Fibroblast of villous mesenchyme (primary cell): ENCODE measurements around the gene ERLIN1. TPM values are rescaled to one million over a fixed set of nuclear protein-coding genes. Genes with fewer than 3 reads are reported as not detected.

Source experiments
- DNase-seq: peaks from one replicate; pipeline ENCODE4 v3.0.0-alpha.2; 2010; ENCODE audit warnings: low read depth
- H3K4me3 ChIP-seq: 2 replicates; pipeline ENCODE4 v1.5.1; 2011; ENCODE audit warnings: low read depth, mild to moderate bottlenecking, low read length
- total RNA-seq: library from RNA; depleted of rRNA; stranded (reverse); fragments of >200 nt; gene quantifications from 2 replicates; pipeline ENCODE4 v1.2.3, GENCODE V29; 2012
- TF ChIP-seq, protein P1 (sequence below): IDR thresholded peaks from 2 replicates; pipeline ENCODE4 v1.5.1; 2012; ENCODE audit warnings: low read depth, mild to moderate bottlenecking, low read length; ENCODE audit not compliant: insufficient read depth

ERLIN1 gene
- total RNA-seq, 1 donor = 37.1 TPM

DNA sequence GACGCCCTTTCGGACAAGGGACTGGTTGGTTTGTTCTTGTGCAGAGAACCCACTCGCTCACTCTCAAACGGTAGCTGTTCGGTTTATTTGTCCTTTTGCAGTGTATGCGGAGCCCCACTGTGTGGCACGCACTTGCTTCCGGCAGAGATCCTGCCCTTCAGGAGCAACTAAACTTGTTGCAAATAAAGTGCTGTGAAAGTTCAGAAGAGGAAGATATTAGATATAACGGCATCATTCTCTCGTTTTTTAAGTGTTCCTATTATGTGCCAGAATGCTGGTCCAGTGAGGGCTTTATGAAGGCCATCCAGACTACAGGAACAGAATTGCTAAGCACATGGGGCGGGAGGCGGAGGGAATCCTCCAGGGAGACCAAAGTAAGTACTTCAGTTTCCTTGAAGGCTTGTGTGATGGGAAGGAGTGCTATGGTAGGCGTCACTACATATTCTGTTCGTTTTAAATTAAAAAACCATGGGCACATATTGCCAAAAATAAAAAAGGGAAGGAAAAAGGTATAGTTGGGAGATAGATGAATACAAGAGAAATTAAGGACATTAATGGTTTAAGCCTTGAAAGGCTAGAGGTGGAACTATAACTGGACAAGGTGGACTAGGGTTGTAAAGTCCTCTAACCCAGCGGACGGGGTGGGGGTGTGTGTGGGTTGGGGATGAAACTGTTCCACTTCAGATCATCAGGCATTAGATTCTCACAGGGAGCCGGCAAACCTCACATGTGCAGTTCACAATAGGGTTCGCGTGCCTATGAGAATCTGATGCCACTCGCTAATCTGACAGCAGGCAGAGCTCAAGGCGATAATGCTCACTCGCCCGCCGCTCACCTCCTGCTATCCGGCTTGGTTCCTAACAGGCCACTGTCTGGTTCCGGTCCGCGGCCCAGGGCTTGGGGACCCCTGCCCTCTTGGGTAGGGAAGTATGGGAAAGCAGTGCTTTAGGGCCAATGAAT is 704 bp upstream of the ERLIN1 start:
- DNase-seq = peak; percentile 60
- H3K4me3 ChIP-seq = peak overlapping the region; percentile 79
- TF ChIP-seq, protein P1, sequence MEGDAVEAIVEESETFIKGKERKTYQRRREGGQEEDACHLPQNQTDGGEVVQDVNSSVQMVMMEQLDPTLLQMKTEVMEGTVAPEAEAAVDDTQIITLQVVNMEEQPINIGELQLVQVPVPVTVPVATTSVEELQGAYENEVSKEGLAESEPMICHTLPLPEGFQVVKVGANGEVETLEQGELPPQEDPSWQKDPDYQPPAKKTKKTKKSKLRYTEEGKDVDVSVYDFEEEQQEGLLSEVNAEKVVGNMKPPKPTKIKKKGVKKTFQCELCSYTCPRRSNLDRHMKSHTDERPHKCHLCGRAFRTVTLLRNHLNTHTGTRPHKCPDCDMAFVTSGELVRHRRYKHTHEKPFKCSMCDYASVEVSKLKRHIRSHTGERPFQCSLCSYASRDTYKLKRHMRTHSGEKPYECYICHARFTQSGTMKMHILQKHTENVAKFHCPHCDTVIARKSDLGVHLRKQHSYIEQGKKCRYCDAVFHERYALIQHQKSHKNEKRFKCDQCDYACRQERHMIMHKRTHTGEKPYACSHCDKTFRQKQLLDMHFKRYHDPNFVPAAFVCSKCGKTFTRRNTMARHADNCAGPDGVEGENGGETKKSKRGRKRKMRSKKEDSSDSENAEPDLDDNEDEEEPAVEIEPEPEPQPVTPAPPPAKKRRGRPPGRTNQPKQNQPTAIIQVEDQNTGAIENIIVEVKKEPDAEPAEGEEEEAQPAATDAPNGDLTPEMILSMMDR = no peak

DNA sequence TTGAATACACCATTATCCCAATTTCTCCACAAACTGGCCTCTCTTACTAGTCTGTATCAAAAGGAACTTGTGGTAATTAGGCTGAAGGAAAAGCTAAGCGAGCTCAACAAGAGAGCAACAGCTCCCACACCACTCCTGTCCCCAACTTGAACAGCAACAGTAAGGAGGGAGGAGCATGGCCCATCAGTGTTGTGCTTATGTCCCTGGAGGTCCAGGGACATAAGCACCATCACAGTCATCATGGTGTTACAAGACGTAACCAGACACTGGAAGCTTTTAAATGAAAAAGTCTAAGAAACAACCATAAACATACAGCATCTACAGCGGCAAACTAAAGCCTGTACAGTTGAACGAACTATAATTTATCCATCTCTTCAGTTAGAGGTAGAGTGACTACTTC is 989 bp downstream of the ERLIN1 start:
- DNase-seq = peak; percentile 33
- peak overlapping the region; percentile 79 for H3K4me3 ChIP-seq
- TF ChIP-seq, protein P1 = no peak

DNA sequence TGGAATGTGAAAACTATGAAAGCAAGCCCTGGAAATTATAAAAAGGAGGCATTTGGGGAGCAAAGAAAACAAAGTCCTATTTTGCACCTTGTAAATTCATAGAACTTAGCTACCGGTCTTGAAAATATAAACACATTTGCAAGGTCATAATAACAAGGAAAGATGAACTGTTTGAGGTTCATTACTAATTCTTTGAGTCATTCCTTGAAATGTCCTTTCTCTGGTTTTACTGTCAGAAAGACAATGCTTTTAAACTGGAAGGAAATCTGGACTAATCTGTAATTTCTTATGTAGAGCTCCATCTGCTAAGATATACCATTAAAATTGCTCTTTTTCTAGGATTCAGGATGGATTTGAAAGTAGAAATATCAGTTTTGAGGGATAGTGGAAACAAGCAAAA is 1.4 kb downstream of the ERLIN1 start:
- peak overlapping the region; percentile 79 for H3K4me3 ChIP-seq
- no peak for DNase-seq
- TF ChIP-seq, protein P1 = no peak

DNA sequence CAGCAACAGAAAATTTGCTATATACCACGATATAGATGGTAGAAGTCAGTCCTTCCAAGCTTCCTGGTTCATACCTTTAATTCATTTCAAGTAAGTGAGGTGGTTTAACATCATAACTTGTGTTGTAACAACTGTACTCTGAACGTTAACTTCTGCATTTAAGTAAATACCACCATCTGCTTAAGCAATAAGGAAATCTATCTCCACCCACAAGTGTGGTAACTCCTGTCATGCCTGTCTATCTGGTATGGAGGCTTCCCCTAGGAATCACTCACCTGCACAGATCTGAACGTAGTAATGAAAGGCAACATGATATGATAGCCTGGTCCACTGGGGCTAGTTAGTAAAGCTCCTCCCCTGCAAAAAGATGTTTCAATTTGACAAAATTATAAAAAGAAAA is 2.3 kb downstream of the ERLIN1 start:
- TF ChIP-seq, protein P1 = no peak
- no peak overlapping the region for H3K4me3 ChIP-seq
- peak; percentile 45 for DNase-seq

DNA sequence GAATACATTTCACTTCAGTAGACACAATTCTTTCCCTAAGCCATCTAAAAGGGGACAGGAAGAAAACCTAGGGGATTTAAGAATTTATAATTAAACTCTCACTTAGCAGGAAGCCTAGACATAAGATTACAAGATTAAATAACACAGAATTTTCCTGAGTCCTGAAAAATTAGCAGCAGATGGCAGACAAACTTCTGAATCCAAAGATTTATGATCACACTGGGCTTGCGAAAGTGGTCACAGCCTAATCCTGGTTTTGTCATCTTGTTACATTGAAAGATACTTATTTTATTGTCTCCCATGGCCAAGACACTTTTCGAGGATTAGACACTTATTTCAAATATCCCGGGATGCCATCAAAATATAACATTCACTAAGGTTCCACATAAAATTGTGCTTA is 2.9 kb downstream of the ERLIN1 start:
- TF ChIP-seq, protein P1 = no peak
- no peak for DNase-seq

DNA sequence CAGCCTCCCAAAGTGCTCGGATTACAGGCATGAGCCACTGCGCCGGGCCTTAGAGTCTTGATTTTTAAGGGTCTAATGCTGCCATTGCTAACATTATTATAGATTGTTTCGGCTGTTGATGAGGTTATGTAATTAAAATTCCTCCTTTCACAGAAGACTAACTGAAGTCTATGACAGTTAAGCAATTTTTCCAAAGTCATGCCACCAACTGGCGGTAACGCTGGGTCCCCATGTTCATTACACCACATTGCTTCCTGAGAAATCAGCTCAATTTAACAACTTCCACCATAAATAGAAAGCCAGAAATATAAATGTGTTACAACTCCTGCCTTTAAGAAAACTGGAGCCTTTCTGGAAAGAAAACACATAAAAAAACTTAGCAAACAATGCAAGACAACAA is 3.5 kb downstream of the ERLIN1 start:
- TF ChIP-seq, protein P1 = no peak
- DNase-seq = no peak
- H3K4me3 ChIP-seq = no peak overlapping the region

More for the DNA sequence above, 2.9 kb downstream of the ERLIN1 start:
- H3K4me3 ChIP-seq = no peak overlapping the region
